ENCODE results near the gene STRN4.
A peak's percentile ranks its signal among the peaks of the same experiment; 100 is the strongest.
"Not testable (repeated sequence)": the region's sequence is repeated elsewhere in the genome, so short reads cannot be mapped to it uniquely, and the experiment has no call there.

The STRN4 gene

DNA sequence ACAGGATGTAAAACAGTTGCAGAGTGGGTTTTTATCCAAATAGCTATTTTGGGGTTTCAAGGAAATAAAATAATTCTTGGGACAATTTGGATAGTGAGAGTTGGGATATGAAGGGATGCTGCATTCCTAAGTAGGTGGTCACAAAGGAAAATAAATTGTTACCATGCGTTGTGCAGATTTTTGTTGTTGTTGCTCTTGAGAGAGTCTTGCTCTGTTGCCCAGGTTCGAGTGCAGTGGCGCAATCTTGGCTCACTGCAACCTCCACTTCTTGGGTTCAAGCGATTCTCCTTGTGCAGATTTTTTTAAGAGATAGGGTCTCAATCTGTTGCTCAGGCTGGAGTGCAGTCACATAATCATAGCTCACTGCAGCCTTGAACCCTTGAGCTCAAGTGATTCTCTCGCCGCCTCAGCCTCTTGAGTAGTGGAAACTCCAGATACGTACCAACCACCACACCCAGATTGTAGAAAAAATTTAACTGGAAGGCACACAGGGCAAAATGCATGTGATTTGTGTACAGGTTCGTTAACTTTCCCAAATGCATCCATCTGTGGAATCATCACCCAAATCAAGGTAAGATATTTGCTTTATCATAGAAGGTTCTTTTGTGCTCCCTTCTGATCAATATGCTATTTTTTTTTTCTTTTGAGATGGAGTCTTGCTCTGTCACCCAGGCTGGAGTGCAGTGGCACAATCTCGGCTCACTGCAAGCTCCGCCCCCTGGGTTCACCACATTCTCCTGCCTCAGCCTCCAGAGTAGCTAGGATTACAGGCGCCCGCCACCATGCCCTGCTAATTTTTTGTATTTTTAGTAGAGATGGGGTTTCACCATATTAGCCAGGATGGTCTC lies 26.1 kb upstream of the STRN4 start:
- no peak for DNase-seq

DNA sequence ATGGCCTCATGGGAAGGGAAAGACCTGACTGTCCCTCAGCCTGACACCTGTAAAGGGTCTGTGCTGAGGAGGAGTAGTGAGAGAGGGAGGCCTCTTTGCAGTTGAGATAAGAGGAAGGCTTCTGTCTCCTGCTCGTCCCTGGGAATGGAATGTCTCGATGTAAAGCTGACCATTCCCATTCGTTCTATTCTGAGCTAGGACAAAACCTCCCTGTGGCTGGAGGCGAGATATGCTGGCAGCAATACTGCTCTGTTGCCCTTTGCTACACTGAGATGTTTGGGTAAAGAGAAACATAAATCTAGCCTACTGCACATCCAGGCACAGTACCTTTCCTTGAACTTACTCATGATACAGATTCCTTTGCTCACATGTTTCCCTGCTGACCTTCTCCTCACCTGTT lies 22.5 kb upstream of the STRN4 start:
- DNase-seq = not testable (repeated sequence)

- peak; percentile 66 for DNase-seq
Observed at GRCh38 chr19:46766569-46767317, 20.5 kb upstream of the STRN4 start.

GRCh38 chr19:46764817-46765291 lies 18.6 kb upstream of the STRN4 start:
- no peak for DNase-seq

- DNase-seq = no peak
Observed at GRCh38 chr19:46762245-46762890, 16.1 kb upstream of the STRN4 start.

- no peak for DNase-seq
Observed at GRCh38 chr19:46761418-46761831, 15.2 kb upstream of the STRN4 start.

- DNase-seq = not testable (repeated sequence)
Observed at GRCh38 chr19:46760897-46761296, 14.6 kb upstream of the STRN4 start.

DNA sequence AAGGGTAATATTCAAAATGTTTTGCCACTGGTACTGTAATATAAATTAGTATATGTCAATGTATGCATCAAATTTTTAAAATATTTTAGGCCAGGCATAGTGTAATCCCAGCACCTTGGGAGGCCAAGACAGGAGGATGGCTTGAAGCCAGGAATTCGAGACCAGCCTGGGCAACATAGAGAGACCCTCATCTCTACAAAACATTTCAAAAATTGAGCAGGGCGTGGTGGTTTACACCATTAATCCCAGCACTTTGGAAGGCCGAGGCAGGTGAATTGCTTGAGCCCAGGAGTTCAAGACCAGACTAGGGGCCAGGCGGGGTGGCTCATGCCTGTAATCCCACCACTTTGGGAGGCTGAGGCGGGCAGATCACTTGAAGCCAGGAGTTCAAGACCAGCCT lies 14.1 kb upstream of the STRN4 start:
- no peak for DNase-seq

- no peak for DNase-seq
Observed at GRCh38 chr19:46759817-46760333, 13.6 kb upstream of the STRN4 start.

DNA sequence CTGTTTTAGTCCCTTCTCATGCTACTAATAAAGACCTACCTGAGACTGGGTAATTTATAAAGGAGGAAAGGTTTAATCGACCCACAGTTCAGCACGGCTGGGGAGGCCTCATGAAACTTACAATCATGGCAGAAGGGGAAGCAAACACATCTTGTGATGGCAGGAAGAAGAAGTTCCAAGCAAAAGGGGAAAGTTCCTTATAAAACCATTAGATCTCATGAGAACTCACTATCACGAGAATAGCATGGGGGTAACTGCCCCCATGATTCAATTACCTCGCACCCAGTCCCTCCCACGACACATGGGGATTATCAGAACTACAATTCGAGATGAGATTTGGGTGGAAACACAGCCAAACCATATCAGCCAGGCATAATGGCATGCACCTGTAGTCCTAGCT lies 13.0 kb upstream of the STRN4 start:
- DNase-seq = no peak

- DNase-seq = no peak
Observed at GRCh38 chr19:46756544-46756888, 10.3 kb upstream of the STRN4 start.

GRCh38 chr19:46755853-46756543 lies 9.7 kb upstream of the STRN4 start:
- DNase-seq = no peak

GRCh38 chr19:46755077-46755852 lies 9.0 kb upstream of the STRN4 start:
- DNase-seq = no peak

DNA sequence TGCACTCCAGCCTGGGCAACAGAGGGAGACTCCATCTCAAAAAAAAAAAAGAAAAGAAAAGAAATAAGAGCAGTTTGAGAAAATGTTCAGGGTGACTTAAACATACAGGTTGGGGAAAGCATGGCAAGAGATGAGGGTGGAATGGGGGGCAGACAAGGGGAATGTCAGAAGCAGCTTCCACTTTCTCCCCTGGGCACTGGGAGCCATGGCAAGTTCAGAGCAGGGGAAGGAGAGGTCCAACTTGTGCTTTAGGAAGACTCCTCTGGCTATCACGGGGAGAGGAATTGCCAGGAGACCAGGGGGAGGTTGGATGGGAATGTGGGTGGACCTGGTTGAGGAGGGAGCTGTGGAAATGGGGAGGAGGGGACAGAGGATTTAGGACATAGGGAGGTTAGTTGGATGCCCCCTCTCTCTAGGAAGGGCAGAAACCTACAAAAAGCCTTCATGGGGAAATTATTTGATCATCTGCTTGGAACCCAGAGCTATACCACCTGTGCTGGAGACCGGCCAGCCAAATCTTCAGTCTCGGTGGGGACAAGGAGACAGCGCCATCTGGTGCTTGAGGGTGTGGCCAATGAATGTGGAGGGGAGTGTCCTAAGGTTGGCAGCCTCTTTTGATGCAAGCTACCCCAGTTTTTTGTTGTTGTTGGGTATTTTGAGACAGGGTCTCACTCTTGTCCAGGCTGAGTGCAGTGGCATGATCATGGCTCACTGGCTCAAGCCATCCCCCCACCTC lies 7.3 kb upstream of the STRN4 start:
- peak; percentile 74 for DNase-seq

- peak; percentile 82 for DNase-seq
Observed at GRCh38 chr19:46748325-46749109, 2.3 kb upstream of the STRN4 start.

GRCh38 chr19:46745521-46746280 lies 549 bp downstream of the STRN4 start, which contains the start of gene FKRP:
Gene FKRP, plus strand, starts transcription at chr19:46746057. Its CDS starts 9,394 bp downstream, at chr19:46755451.
- peak; percentile 47 for DNase-seq

GRCh38 chr19:46745030-46745429 lies 1.2 kb downstream of the STRN4 start:
- DNase-seq = no peak

- DNase-seq = no peak
Observed at GRCh38 chr19:46744005-46744691, 2.1 kb downstream of the STRN4 start.
